ENCODE measurements around the gene BTAF1. TPM values are rescaled to one million over a fixed set of nuclear protein-coding genes. Genes with fewer than 3 reads are reported as not detected.

BTAF1 gene
- total and polyA plus RNA-seq, 10 of the 15 experiments (the other 5 are each of a cell fraction or from before 2014, with no cell fraction given) = 11.8 to 157 (median 55.5) TPM

DNA sequence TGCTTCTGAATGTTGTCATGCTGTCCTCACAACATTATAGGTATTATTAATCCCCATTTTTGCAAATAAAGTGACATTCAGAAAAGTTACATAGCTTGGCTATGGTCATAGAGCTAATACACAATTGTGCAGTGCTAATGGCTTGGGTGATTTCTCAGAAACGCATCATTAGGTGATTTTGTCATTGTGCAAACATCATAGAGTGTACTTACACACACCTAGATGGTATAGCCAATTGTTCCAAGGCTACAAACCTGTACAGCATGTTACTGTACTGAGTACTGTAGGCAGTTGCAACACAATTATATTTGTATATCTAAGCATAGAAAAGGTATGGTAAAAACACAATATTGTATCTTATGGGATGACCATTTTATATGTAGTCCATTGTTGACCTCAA, 91.0 kb downstream of the BTAF1 start:
- ATAC-seq (no peak), DNase-seq (ENCODE audit: low read depth, low spot score) (no peak), FAIRE-seq (no peak)
- H3K9ac ChIP-seq (ENCODE audit: control insufficient read depth, insufficient read depth, low read length) = no peak overlapping the region
- H3K4me3 ChIP-seq = no peak overlapping the region
- ChIA-PET RAD21 (ENCODE audit: unreplicated experiment) (no interaction called here), SMC1A (ENCODE audit: uncharacterized antibody, unreplicated experiment) (no interaction called here), POLR2A (interaction anchor here (0.6 kb wide), 1 partner anchor 154 kb away, joined by 3 read pairs; no protein-coding TSS in a partner anchor), CTCF (no interaction called here)
- TF ChIP-seq, protein P1, sequence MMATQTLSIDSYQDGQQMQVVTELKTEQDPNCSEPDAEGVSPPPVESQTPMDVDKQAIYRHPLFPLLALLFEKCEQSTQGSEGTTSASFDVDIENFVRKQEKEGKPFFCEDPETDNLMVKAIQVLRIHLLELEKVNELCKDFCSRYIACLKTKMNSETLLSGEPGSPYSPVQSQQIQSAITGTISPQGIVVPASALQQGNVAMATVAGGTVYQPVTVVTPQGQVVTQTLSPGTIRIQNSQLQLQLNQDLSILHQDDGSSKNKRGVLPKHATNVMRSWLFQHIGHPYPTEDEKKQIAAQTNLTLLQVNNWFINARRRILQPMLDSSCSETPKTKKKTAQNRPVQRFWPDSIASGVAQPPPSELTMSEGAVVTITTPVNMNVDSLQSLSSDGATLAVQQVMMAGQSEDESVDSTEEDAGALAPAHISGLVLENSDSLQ (IDR thresholded peaks at IDR 0.05) = no peak
- TF ChIP-seq, protein P2, sequence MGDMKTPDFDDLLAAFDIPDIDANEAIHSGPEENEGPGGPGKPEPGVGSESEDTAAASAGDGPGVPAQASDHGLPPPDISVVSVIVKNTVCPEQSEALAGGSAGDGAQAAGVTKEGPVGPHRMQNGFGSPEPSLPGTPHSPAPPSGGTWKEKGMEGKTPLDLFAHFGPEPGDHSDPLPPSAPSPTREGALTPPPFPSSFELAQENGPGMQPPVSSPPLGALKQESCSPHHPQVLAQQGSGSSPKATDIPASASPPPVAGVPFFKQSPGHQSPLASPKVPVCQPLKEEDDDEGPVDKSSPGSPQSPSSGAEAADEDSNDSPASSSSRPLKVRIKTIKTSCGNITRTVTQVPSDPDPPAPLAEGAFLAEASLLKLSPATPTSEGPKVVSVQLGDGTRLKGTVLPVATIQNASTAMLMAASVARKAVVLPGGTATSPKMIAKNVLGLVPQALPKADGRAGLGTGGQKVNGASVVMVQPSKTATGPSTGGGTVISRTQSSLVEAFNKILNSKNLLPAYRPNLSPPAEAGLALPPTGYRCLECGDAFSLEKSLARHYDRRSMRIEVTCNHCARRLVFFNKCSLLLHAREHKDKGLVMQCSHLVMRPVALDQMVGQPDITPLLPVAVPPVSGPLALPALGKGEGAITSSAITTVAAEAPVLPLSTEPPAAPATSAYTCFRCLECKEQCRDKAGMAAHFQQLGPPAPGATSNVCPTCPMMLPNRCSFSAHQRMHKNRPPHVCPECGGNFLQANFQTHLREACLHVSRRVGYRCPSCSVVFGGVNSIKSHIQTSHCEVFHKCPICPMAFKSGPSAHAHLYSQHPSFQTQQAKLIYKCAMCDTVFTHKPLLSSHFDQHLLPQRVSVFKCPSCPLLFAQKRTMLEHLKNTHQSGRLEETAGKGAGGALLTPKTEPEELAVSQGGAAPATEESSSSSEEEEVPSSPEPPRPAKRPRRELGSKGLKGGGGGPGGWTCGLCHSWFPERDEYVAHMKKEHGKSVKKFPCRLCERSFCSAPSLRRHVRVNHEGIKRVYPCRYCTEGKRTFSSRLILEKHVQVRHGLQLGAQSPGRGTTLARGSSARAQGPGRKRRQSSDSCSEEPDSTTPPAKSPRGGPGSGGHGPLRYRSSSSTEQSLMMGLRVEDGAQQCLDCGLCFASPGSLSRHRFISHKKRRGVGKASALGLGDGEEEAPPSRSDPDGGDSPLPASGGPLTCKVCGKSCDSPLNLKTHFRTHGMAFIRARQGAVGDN (IDR thresholded peaks at IDR 0.05) = no peak
- TF ChIP-seq, protein P3, sequence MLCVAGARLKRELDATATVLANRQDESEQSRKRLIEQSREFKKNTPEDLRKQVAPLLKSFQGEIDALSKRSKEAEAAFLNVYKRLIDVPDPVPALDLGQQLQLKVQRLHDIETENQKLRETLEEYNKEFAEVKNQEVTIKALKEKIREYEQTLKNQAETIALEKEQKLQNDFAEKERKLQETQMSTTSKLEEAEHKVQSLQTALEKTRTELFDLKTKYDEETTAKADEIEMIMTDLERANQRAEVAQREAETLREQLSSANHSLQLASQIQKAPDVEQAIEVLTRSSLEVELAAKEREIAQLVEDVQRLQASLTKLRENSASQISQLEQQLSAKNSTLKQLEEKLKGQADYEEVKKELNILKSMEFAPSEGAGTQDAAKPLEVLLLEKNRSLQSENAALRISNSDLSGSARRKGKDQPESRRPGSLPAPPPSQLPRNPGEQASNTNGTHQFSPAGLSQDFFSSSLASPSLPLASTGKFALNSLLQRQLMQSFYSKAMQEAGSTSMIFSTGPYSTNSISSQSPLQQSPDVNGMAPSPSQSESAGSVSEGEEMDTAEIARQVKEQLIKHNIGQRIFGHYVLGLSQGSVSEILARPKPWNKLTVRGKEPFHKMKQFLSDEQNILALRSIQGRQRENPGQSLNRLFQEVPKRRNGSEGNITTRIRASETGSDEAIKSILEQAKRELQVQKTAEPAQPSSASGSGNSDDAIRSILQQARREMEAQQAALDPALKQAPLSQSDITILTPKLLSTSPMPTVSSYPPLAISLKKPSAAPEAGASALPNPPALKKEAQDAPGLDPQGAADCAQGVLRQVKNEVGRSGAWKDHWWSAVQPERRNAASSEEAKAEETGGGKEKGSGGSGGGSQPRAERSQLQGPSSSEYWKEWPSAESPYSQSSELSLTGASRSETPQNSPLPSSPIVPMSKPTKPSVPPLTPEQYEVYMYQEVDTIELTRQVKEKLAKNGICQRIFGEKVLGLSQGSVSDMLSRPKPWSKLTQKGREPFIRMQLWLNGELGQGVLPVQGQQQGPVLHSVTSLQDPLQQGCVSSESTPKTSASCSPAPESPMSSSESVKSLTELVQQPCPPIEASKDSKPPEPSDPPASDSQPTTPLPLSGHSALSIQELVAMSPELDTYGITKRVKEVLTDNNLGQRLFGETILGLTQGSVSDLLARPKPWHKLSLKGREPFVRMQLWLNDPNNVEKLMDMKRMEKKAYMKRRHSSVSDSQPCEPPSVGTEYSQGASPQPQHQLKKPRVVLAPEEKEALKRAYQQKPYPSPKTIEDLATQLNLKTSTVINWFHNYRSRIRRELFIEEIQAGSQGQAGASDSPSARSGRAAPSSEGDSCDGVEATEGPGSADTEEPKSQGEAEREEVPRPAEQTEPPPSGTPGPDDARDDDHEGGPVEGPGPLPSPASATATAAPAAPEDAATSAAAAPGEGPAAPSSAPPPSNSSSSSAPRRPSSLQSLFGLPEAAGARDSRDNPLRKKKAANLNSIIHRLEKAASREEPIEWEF (IDR thresholded peaks at IDR 0.05; ENCODE audit: insufficient replicate concordance, low read depth, low read length) = no peak
- TF ChIP-seq, protein P4, sequence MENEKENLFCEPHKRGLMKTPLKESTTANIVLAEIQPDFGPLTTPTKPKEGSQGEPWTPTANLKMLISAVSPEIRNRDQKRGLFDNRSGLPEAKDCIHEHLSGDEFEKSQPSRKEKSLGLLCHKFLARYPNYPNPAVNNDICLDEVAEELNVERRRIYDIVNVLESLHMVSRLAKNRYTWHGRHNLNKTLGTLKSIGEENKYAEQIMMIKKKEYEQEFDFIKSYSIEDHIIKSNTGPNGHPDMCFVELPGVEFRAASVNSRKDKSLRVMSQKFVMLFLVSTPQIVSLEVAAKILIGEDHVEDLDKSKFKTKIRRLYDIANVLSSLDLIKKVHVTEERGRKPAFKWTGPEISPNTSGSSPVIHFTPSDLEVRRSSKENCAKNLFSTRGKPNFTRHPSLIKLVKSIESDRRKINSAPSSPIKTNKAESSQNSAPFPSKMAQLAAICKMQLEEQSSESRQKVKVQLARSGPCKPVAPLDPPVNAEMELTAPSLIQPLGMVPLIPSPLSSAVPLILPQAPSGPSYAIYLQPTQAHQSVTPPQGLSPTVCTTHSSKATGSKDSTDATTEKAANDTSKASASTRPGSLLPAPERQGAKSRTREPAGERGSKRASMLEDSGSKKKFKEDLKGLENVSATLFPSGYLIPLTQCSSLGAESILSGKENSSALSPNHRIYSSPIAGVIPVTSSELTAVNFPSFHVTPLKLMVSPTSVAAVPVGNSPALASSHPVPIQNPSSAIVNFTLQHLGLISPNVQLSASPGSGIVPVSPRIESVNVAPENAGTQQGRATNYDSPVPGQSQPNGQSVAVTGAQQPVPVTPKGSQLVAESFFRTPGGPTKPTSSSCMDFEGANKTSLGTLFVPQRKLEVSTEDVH (IDR thresholded peaks at IDR 0.05; ENCODE audit: low read depth, partially characterized antibody) = no peak
- no peak for TF ChIP-seq CEBPB (IDR thresholded peaks at IDR 0.05; ENCODE audit: borderline replicate concordance in 1 of 2, low read depth in 2 of 2, low read length in 2 of 2)
- no peak for TF ChIP-seq RBBP5 (conservative IDR thresholded peaks at IDR 0.05)
- WGBS (ENCODE audit: insufficient coverage, insufficient replicate concordance, low lambda C conversion rate, missing lambda C conversion rate) = 95% methylated on average over 1 of the region's 1 CpG
- H4K20me1 ChIP-seq (ENCODE audit: control insufficient read depth, insufficient read depth) = no peaks in the 10 kb centered on the region; the same call in 1 of the 2 replicates
- no peaks in the 10 kb centered on the region for H3K4me1 ChIP-seq (ENCODE audit: control insufficient read depth, insufficient read depth, low read length)
- H3K36me3 ChIP-seq (ENCODE audit: control insufficient read depth in 2 of 2, insufficient read depth in 2 of 2, low read length in 1 of 2) = peaks cover 0 to 37% of the 10 kb centered on the region in 2 experiments
- no peak overlapping the region for H3K27ac ChIP-seq (ENCODE audit: control insufficient read depth, insufficient read depth)
- in situ Hi-C loops (cut with MboI) (no loop called here), intact Hi-C loops (cut with micrococcal nuclease; ENCODE audit: unreplicated experiment) (no loop called here)
- H3K4me2 ChIP-seq (ENCODE audit: control insufficient read depth, insufficient read depth) = no peak overlapping the region
- BruUV-seq (replicated peaks) = no TSS peak
- H2AFZ ChIP-seq (ENCODE audit: control insufficient read depth, low read depth, low read length) = no peak overlapping the region
- H3K9me3 ChIP-seq (replicated peaks; ENCODE audit: control insufficient read depth, insufficient read depth, low read length) = no peaks in the 10 kb centered on the region
- H3K27me3 ChIP-seq (replicated peaks in 1 of 2; ENCODE audit: control insufficient read depth in 2 of 2, insufficient read depth in 2 of 2, low read length in 1 of 2) = no peaks in the 10 kb centered on the region
- H3K79me2 ChIP-seq (ENCODE audit: control insufficient read depth, insufficient read depth, low read length) = no peaks in the 10 kb centered on the region

Measured in GM12878 (cell line).